ENCODE results near the gene JAML.

- TF ChIP-seq CTCF (IDR thresholded peaks at IDR 0.05) (no peak), EZH2phosphoT487 (IDR thresholded peaks at IDR 0.05) (no peak)
These were observed 14.1 kb upstream of the JAML start for GRCh38 chr11:118238929-118239328.
